HepG2 (cell line): ENCODE measurements around the gene MED15. TPM values are rescaled to one million over a fixed set of nuclear protein-coding genes. Genes with fewer than 3 reads are reported as not detected.

Experiments used
- ARNTL ChIP-seq: sonication (generic); formaldehyde crosslinking; IDR thresholded peaks from 2 replicates; pipeline ENCODE4 v1.4.0; 2020; ENCODE audit warnings: mild to moderate bottlenecking, missing genetic modification reagents
- DMAP1 ChIP-seq: IDR thresholded peaks from 2 replicates; pipeline ENCODE4 v1.6.1; 2016
- KAT7 ChIP-seq: IDR thresholded peaks from 2 replicates; pipeline ENCODE4 v1.6.1; 2018; ENCODE audit warnings: borderline replicate concordance, missing compliant biosample characterization
- KDM5A ChIP-seq: fragments of 200-600 bp; sonication (generic); IDR thresholded peaks from 2 replicates; pipeline ENCODE4 v1.7.0; 2018; ENCODE audit warnings: antibody characterized with exemption, mild to moderate bottlenecking, low read length, borderline replicate concordance
- MXD4 ChIP-seq: IDR thresholded peaks from 2 replicates; pipeline ENCODE4 v1.6.1; 2016; ENCODE audit warnings: mild to moderate bottlenecking, missing biosample characterization, missing genetic modification reagents
- NPAS2 ChIP-seq: sonication (generic); formaldehyde crosslinking; IDR thresholded peaks from 2 replicates; pipeline ENCODE4 v1.8.0; 2022; ENCODE audit warnings: mild to moderate bottlenecking, missing genetic modification reagents, borderline replicate concordance
- NR1H2 ChIP-seq: sonication (generic); formaldehyde crosslinking; IDR thresholded peaks from 2 replicates; pipeline ENCODE4 v1.8.1; 2022; ENCODE audit warnings: low read depth, missing genetic modification reagents, borderline replicate concordance
- ONECUT2 ChIP-seq: sonication (generic); formaldehyde crosslinking; IDR thresholded peaks from 2 replicates; pipeline ENCODE4 v1.4.0; 2020; ENCODE audit warnings: missing genetic modification reagents
- PCBP2 ChIP-seq: fragments of 200-400 bp; formaldehyde crosslinking; optimal IDR thresholded peaks from 2 replicates; pipeline ENCODE3; 2018; ENCODE audit warnings: low read length, low read depth; ENCODE audit not compliant: poor library complexity, severe bottlenecking
- RELA ChIP-seq: sonication (generic); formaldehyde crosslinking; IDR thresholded peaks from 2 replicates; pipeline ENCODE4 v1.4.0; 2020; ENCODE audit warnings: missing genetic modification reagents
- THAP11 ChIP-seq: IDR thresholded peaks from 2 replicates; pipeline ENCODE4 v1.6.1; 2016; ENCODE audit warnings: missing biosample characterization, missing genetic modification reagents
- ZFAT ChIP-seq: sonication (generic); formaldehyde crosslinking; conservative IDR thresholded peaks from 2 replicates; pipeline ENCODE4 v1.8.1; 2023; ENCODE audit warnings: missing genetic modification reagents, inconsistent platforms
- ZFP91 ChIP-seq: sonication (generic); formaldehyde crosslinking; IDR thresholded peaks from 2 replicates; pipeline ENCODE4 v1.9.0; 2022; ENCODE audit warnings: missing genetic modification reagents, mild to moderate bottlenecking, borderline replicate concordance
- ZNF251 ChIP-seq: sonication (generic); formaldehyde crosslinking; IDR thresholded peaks from 2 replicates; pipeline ENCODE4 v1.9.0; 2021; ENCODE audit warnings: mild to moderate bottlenecking, missing genetic modification reagents
- ZNF280B ChIP-seq: sonication (generic); formaldehyde crosslinking; IDR thresholded peaks from 2 replicates; pipeline ENCODE4 v1.5.0; 2020; ENCODE audit warnings: missing genetic modification reagents, mild to moderate bottlenecking, borderline replicate concordance
- ZNF570 ChIP-seq: sonication (generic); formaldehyde crosslinking; IDR thresholded peaks from 2 replicates; pipeline ENCODE4 v1.4.0; 2020; ENCODE audit warnings: mild to moderate bottlenecking, missing genetic modification reagents, borderline replicate concordance
- ZNF737 ChIP-seq: sonication (generic); formaldehyde crosslinking; IDR thresholded peaks from 2 replicates; pipeline ENCODE4 v1.5.0; 2020; ENCODE audit warnings: missing genetic modification reagents, mild to moderate bottlenecking, borderline replicate concordance
- polyA plus RNA-seq, 8 experiments: library from polyadenylated mRNA; depleted of rRNA in 3 of 8; stranded (reverse) in 7 of 8; unstranded in 1 of 8; fragments of >200 nt; fragmentation: Illumina TruSeq in 4 of 8; extraction: Trizol in 4 of 8; gene quantifications; 2 replicates each; pipeline versions ENCODE4 v1.2.1 to v1.2.3, GENCODE V29; 2011 to 2016; ENCODE audit warnings: low read depth in 4 of 8, missing spikeins in 1 of 8, mixed read lengths in 1 of 8; ENCODE audit not compliant: insufficient read depth in 1 of 8
- total RNA-seq, 5 experiments: library from RNA; depleted of rRNA; stranded (reverse); fragments of >200 nt; fragmentation: Illumina TruSeq; extraction: Trizol; gene quantifications; 2 replicates each; pipeline ENCODE4 v1.2.3, GENCODE V29; 2016; ENCODE audit warnings: low read depth in 1 of 5
- TF ChIP-seq, protein P1 (sequence below): sonication (generic); formaldehyde crosslinking; IDR thresholded peaks from 2 replicates; pipeline ENCODE4 v1.5.0; 2020; ENCODE audit warnings: missing genetic modification reagents
- TF ChIP-seq, protein P2 (sequence below): IDR thresholded peaks from 2 replicates; pipeline ENCODE4 v1.6.1; 2016
- TF ChIP-seq, protein P3 (sequence below): sonication (generic); formaldehyde crosslinking; IDR thresholded peaks from 2 replicates; pipeline ENCODE4 v1.8.0; 2022; ENCODE audit warnings: missing genetic modification reagents, mild to moderate bottlenecking, borderline replicate concordance

The MED15 gene
- total and polyA plus RNA-seq, 2 of the 13 experiments (the other 11 are each of a cell fraction or from before 2014, with no cell fraction given): 14.3 to 27.0 TPM

- TF ChIP-seq, protein P1, sequence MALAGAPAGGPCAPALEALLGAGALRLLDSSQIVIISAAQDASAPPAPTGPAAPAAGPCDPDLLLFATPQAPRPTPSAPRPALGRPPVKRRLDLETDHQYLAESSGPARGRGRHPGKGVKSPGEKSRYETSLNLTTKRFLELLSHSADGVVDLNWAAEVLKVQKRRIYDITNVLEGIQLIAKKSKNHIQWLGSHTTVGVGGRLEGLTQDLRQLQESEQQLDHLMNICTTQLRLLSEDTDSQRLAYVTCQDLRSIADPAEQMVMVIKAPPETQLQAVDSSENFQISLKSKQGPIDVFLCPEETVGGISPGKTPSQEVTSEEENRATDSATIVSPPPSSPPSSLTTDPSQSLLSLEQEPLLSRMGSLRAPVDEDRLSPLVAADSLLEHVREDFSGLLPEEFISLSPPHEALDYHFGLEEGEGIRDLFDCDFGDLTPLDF: no peak
- TF ChIP-seq ARNTL (CRISPR knock-in tag) (no peak), ONECUT2 (CRISPR knock-in tag) (no peak), KDM5A (no peak), RELA (CRISPR knock-in tag) (no peak), ZFP91 (CRISPR knock-in tag) (peak; percentile 49), ZNF280B (CRISPR knock-in tag) (peak; percentile 86), THAP11 (CRISPR knock-in tag) (0 out of 2 replicates have a peak, but pooled peaks have one; percentile 23), DMAP1 (no peak), NPAS2 (CRISPR knock-in tag) (no peak), NR1H2 (no peak), ZNF251 (CRISPR knock-in tag) (no peak), ZNF570 (CRISPR knock-in tag) (no peak), MXD4 (no peak), ZFAT (CRISPR knock-in tag) (no peak), PCBP2 (no peak), ZNF737 (no peak), KAT7 (CRISPR knock-in tag) (no peak)
- TF ChIP-seq, protein P2, sequence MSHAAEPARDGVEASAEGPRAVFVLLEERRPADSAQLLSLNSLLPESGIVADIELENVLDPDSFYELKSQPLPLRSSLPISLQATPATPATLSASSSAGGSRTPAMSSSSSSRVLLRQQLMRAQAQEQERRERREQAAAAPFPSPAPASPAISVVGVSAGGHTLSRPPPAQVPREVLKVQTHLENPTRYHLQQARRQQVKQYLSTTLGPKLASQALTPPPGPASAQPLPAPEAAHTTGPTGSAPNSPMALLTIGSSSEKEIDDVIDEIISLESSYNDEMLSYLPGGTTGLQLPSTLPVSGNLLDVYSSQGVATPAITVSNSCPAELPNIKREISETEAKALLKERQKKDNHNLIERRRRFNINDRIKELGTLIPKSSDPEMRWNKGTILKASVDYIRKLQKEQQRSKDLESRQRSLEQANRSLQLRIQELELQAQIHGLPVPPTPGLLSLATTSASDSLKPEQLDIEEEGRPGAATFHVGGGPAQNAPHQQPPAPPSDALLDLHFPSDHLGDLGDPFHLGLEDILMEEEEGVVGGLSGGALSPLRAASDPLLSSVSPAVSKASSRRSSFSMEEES (CRISPR knock-in tag): peak; percentile 25; the same call in 1 of the 2 replicates
- TF ChIP-seq, protein P3, sequence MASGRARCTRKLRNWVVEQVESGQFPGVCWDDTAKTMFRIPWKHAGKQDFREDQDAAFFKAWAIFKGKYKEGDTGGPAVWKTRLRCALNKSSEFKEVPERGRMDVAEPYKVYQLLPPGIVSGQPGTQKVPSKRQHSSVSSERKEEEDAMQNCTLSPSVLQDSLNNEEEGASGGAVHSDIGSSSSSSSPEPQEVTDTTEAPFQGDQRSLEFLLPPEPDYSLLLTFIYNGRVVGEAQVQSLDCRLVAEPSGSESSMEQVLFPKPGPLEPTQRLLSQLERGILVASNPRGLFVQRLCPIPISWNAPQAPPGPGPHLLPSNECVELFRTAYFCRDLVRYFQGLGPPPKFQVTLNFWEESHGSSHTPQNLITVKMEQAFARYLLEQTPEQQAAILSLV: peak; percentile 45; the same call in 1 of the 2 replicates
These were observed 98.8 kb downstream of the MED15 start (continued) for GRCh38 chr22:20606041-20606783.
